Choroid plexus epithelial cell (primary cell): Measurements from ENCODE around the gene MAP4.
"Not testable (repeated sequence)": the region's sequence is repeated elsewhere in the genome, so short reads cannot be mapped to it uniquely, and the experiment has no call there.

Source experiments
- DNase-seq: peaks from one replicate; pipeline ENCODE4 v3.0.0-alpha.2; 2010; ENCODE audit warnings: low read depth
- H3K4me3 ChIP-seq: 2 replicates; pipeline ENCODE4 v1.5.1; 2011; ENCODE audit warnings: low read depth, mild to moderate bottlenecking, control low read depth, low read length, moderate library complexity
- TF ChIP-seq, protein P1 (sequence below): conservative IDR thresholded peaks from 2 replicates; pipeline ENCODE4 v1.5.1; 2011; ENCODE audit warnings: low read depth, mild to moderate bottlenecking, control low read depth, inconsistent platforms, low read length, moderate library complexity

The MAP4 gene

DNA sequence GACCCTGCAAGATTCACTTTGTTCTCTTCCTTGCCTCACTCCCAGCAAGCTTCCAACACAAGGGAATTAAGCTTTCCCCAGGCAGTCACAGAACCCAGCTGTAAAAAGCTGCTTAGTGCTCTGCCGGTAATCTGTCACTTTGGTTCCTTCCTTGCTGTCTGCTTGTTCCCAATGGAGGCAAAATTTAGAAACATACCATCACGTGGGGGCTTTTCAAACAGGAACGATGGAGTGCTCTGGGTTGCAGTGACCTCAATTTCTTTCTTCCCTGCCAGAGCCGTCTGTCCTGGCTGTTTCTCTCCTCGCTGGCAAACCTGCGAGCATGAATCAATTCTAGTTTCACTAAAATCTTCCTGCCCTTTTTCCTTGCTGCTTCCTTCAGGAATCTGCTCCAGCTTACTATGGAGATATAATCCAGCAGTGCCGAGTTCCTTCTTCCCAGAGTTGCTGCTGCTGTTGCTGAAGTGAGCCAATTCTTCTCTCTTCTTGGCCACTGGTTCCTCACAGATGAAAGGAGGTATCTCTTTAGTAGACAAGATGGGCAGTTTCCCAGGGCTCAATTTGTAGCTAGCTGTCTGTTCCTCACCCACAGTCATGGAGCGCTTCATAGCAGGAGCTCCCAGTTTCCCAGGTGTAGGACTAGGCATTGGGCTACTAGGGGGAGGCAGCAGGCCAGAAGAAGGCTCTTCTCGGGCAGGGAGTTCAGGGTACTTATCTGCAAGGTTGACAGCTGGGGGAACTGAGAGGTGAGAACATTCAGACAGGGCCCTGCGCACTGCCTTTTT is 125.2 kb downstream of the MAP4 start:
- no peak for DNase-seq
- H3K4me3 ChIP-seq, result no peak overlapping the region
- TF ChIP-seq, protein P1, sequence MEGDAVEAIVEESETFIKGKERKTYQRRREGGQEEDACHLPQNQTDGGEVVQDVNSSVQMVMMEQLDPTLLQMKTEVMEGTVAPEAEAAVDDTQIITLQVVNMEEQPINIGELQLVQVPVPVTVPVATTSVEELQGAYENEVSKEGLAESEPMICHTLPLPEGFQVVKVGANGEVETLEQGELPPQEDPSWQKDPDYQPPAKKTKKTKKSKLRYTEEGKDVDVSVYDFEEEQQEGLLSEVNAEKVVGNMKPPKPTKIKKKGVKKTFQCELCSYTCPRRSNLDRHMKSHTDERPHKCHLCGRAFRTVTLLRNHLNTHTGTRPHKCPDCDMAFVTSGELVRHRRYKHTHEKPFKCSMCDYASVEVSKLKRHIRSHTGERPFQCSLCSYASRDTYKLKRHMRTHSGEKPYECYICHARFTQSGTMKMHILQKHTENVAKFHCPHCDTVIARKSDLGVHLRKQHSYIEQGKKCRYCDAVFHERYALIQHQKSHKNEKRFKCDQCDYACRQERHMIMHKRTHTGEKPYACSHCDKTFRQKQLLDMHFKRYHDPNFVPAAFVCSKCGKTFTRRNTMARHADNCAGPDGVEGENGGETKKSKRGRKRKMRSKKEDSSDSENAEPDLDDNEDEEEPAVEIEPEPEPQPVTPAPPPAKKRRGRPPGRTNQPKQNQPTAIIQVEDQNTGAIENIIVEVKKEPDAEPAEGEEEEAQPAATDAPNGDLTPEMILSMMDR, result no peak

DNA sequence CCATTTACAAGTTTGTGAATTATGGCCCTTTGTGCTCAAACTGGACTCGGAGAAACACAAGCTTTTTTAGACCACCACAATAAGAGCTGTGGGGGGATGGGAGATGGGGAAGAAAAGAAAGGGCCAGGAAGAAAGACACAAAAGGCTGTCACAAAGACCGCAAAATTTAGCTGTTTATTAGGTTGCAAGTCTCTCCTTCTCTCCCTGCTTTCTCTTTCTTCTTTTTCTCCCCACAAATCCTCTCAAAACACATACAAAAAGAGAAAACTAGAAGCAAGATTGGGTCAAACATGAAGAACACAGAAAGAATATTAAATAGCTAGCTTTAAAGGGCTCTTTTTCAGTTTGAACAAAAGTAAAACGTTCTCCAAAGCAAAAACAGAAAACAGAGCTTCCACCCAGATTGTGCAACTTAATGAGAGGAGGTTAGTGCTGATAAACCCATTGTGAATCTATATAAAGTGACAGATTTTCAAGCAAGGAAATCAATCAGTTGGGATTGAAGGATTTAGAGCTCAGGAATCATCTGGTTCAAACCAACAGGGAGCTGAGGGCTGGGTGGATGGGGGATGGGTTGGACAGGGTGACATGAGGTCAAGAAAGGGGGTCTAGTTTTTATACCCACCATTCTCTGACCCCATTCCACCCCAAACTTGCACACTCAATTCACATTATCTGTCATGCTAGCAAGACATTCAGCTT is 125.9 kb downstream of the MAP4 start:
- DNase-seq, result no peak
- TF ChIP-seq, protein P1, result no peak
- no peak overlapping the region for H3K4me3 ChIP-seq

DNA sequence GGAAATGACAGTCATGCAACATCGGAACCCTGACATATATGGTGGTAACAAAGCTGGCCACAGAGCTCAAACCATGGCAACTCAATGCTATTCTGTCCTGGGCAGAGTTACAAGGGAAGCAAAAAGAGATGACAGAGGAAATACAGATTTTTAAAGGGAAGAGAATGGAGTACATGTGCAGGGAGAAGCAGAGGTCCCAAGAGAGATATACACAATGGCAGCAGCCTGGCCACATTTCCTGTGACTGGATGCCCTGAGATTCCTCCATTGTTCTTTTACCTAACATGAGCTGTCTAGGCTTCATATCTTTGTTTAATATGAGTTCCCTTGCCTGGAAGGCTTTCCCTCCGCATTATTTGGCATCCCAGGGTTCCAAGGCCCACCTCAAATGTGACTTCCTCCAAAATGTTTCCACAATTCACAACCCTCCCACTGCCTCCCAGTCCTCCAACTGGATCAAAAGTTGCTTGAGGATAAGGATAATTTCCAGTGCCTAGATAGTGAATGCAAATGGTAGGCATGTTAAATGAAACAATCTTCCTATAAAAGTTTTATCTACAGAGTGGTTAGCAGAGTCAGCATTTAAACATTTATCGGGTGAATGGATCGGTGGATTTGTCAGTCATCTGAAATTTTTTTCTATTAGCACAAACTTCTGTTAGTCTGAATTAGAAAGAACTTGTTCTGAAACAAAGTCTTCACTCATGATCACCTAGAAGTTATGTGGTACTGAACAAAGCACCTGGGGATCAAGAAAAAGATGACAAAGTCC is 127.0 kb downstream of the MAP4 start:
- TF ChIP-seq, protein P1, result no peak
- H3K4me3 ChIP-seq, result no peak overlapping the region
- no peak for DNase-seq

DNA sequence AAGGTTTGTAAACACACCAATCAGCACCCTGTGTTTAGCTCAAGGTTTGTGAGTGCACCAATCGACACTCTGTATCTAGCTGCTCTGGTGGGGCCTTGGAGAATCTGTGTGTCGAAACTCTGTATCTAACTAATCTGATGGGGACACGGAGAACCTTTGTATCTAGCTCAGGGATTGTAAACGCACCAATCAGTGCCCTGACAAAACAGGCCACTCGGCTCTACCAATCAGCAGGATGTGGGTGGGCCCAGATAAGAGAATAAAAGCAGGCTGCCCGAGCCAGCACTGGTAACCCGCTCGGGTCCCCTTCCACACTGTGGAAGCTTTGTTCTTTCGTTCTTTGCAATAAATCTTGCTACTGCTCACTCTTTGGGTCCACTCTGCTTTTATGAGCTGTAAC is 128.2 kb downstream of the MAP4 start:
- not testable (repeated sequence) for DNase-seq, H3K4me3 ChIP-seq

DNA sequence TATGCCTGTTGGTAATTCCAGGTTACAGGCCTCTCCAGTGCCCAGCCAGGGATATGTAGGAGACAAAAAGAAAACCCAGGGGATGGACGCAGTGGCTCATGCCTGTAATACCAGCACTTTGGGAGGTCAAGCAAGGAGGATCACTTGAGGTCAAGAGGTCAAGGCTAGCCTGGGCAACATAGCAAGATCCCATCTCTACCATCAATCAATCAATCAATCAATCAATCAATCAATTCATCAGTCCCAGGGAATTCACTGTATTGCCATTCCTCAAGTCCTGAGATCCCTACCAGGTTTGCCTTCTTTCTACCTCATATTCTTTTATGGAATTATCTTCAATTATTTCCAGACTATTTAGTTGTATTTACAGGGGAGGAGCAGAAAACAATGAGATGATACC is 131.0 kb downstream of the MAP4 start:
- TF ChIP-seq, protein P1, result no peak
- H3K4me3 ChIP-seq, result no peak overlapping the region
- no peak for DNase-seq

DNA sequence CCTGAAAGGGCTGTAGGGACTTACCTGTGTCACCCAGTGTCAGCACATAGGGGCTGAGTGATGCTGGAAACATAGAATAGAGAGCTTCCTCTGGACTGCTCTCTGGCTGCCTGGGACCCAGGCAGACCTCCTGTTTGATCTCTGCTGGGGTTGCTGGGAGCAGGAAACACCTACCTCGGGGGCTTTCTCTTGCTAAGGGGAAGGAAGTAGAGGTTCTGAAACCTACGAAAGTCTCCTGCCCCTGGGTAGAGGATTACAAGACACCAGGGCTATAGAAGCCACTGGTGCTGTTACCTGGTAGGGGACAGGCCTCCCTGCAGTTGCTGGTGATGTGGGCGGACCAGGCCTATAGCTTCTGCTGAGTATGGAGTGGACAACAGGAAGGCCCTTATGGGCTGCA is 131.6 kb downstream of the MAP4 start:
- H3K4me3 ChIP-seq, result no peak overlapping the region
- TF ChIP-seq, protein P1, result no peak
- no peak for DNase-seq

DNA sequence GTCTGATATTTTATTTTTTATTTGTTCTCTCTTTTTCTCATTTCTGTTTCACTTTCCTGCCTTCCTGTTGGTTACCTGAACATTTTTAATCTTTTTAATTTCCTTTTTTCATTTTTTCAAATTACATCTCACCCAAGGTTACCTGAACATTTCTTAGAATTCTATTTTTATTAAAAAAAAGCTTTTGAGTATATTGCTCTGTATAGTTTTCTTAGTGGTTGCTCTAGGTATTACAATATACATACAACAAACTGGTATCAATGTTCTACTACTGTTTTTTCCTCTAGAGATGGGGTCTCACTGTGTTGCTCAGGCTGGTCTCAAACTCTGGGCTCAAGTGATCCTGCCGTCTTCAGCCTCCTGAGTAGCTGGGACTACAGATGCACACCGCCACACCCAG is 133.9 kb downstream of the MAP4 start:
- TF ChIP-seq, protein P1, result no peak
- DNase-seq, result no peak
- H3K4me3 ChIP-seq, result no peak overlapping the region
